Liver (tissue), 9 donors: Measurements from ENCODE around the gene CLEC10A. TPM values are rescaled to one million over a fixed set of nuclear protein-coding genes. Genes with fewer than 3 reads are reported as not detected.

Source experiments
- DNase-seq: peaks from one replicate; pipeline ENCODE4 v3.0.0-alpha.2; 2017; ENCODE audit warnings: low spot score
- H3K27ac ChIP-seq, 2 donors: one replicate each; pipeline ENCODE4 v1.7.0; 2013; ENCODE audit warnings: inconsistent platforms in 2 of 2, low read length in 2 of 2, control low read depth in 1 of 2, low read depth in 1 of 2, mild to moderate bottlenecking in 1 of 2
- H3K27me3 ChIP-seq, 4 donors: one replicate each; pipeline versions ENCODE4 v1.6.1 to v1.7.0; 2013; ENCODE audit warnings: low read length in 3 of 4, inconsistent platforms in 1 of 4, mild to moderate bottlenecking in 1 of 4, moderate library complexity in 1 of 4; ENCODE audit not compliant: control insufficient read depth in 4 of 4, insufficient read depth in 4 of 4
- H3K36me3 ChIP-seq, 4 donors: one replicate each; pipeline versions ENCODE4 v1.6.1 to v1.7.0; 2013; ENCODE audit warnings: low read length in 3 of 4, mild to moderate bottlenecking in 3 of 4, low read depth in 1 of 4, moderate library complexity in 1 of 4; ENCODE audit not compliant: control insufficient read depth in 4 of 4, insufficient read depth in 3 of 4
- H3K4me1 ChIP-seq, 4 donors: one replicate each; pipeline versions ENCODE4 v1.6.1 to v1.7.0; 2013; ENCODE audit warnings: low read length in 3 of 4, mild to moderate bottlenecking in 3 of 4, moderate library complexity in 1 of 4; ENCODE audit not compliant: control insufficient read depth in 4 of 4, insufficient read depth in 4 of 4
- H3K4me3 ChIP-seq, 3 donors: one replicate each; pipeline versions ENCODE4 v1.6.1 to v1.7.0; 2013; ENCODE audit warnings: low read length in 3 of 3, control low read depth in 1 of 3, low read depth in 1 of 3, mild to moderate bottlenecking in 1 of 3
- H3K9ac ChIP-seq, 2 donors: one replicate each; pipeline ENCODE4 v1.7.0; 2013; ENCODE audit warnings: low read length in 2 of 2, mild to moderate bottlenecking in 2 of 2, moderate library complexity in 2 of 2, control low read depth in 1 of 2, low read depth in 1 of 2
- H3K9me3 ChIP-seq, 4 donors: one replicate each; pipeline versions ENCODE4 v1.6.1 to v1.7.0; 2013; ENCODE audit warnings: low read length in 3 of 4; ENCODE audit not compliant: control insufficient read depth in 4 of 4
- CTCF ChIP-seq: fragments of 150-350 bp; IDR thresholded peaks from 2 replicates; pipeline ENCODE4 v1.5.1; 2017; ENCODE audit warnings: improper control_type of control experiment, low read depth, low read length; ENCODE audit not compliant: missing input control
- EGR1 ChIP-seq, 2 donors: IDR thresholded peaks; 2 replicates each; pipeline ENCODE4 v1.6.1; 2016 to 2018; ENCODE audit warnings: antibody characterized with exemption in 2 of 2, low read depth in 2 of 2
- FOXA2 ChIP-seq: IDR thresholded peaks from 2 replicates; pipeline ENCODE4 v1.6.1; 2016; ENCODE audit warnings: antibody characterized with exemption
- HNF4G ChIP-seq: IDR thresholded peaks from 2 replicates; pipeline ENCODE4 v1.6.1; 2016; ENCODE audit warnings: antibody characterized with exemption
- JUND ChIP-seq, 2 donors: IDR thresholded peaks; 2 replicates each; pipeline ENCODE4 v1.6.1; 2016; ENCODE audit warnings: antibody characterized with exemption in 2 of 2
- NR2F2 ChIP-seq: IDR thresholded peaks from 2 replicates; pipeline ENCODE4 v1.6.1; 2016; ENCODE audit warnings: antibody characterized with exemption
- RAD21 ChIP-seq, 2 donors: IDR thresholded peaks; 2 replicates each; pipeline ENCODE4 v1.6.1; 2016; ENCODE audit warnings: antibody characterized with exemption in 2 of 2, mild to moderate bottlenecking in 2 of 2
- REST ChIP-seq: IDR thresholded peaks from 2 replicates; pipeline ENCODE4 v1.6.1; 2016; ENCODE audit warnings: antibody characterized with exemption, mild to moderate bottlenecking
- SP1 ChIP-seq: IDR thresholded peaks from 2 replicates; pipeline ENCODE4 v1.6.1; 2018; ENCODE audit warnings: antibody characterized with exemption, mild to moderate bottlenecking
- TAF1 ChIP-seq: conservative IDR thresholded peaks from 2 replicates; pipeline ENCODE4 v1.6.1; 2016; ENCODE audit warnings: antibody characterized with exemption, mild to moderate bottlenecking
- WGBS: extraction: QIAGEN DNeasy Blood & Tissue Kit; methylation state at CpG from one replicate; pipeline ENCODE4 v1.1.7; 2013; 5-methylcytosine and 5-hydroxymethylcytosine counted together
- polyA plus RNA-seq, 2 donors: library from polyadenylated mRNA; stranded (reverse) in 1 of 2; unstranded in 1 of 2; fragments of 200-250 nt in 1 of 2; fragments of >200 nt in 1 of 2; fragmentation: Nextera tagmentation in 1 of 2; extraction: Ambion mirVana in 1 of 2; gene quantifications; one replicate each; pipeline versions ENCODE4 v1.2.1 to v1.2.3, GENCODE V29; 2013 to 2015
- total RNA-seq, 2 donors: library from RNA; depleted of rRNA; stranded (reverse); fragments of >200 nt; gene quantifications; one replicate each; pipeline ENCODE4 v1.2.3, GENCODE V29; 2014
- donor health status: healthy.
- donor health status: healthy.
- donor health status: healthy.
- donor health status: healthy.
- donor health status: healthy.

CLEC10A gene
- total and polyA plus RNA-seq, 4 donors, result 1.4 to 4.0 (median 3.4) TPM

- no peak for DNase-seq
- Histone ChIP-seq H3K27me3 (no peaks in the 10 kb centered on the region), H3K4me3 (no peak overlapping the region), H3K9ac (no peak overlapping the region), H3K27ac (no peak overlapping the region), H3K9me3 (no peaks in the 10 kb centered on the region), H3K4me1 (peaks cover 0 to 11% (median 1%) of the 10 kb centered on the region in 4 donors), H3K36me3 (no peaks in the 10 kb centered on the region)
- 79% methylated on average over 6 of the region's 6 CpGs for WGBS
- TF ChIP-seq CTCF (no peak), JUND (IDR thresholded peaks at IDR 0.05) (no peak), REST (no peak), SP1 (no peak), EGR1 (IDR thresholded peaks at IDR 0.05; ENCODE audit: low read depth in 2 of 2) (no peak), NR2F2 (no peak), RAD21 (IDR thresholded peaks at IDR 0.05) (no peak), FOXA2 (no peak), HNF4G (no peak)
Observed at GRCh38 chr17:7063518-7064094, 16.4 kb downstream of the CLEC10A start.

GRCh38 chr17:7060165-7060891 is 19.7 kb downstream of the CLEC10A start:
- no peaks in the 10 kb centered on the region for H3K4me1 ChIP-seq
- DNase-seq, result no peak
- H3K27ac ChIP-seq, result no peak overlapping the region
- H3K4me3 ChIP-seq, result no peak overlapping the region
- H3K9ac ChIP-seq, result no peak overlapping the region
- TF ChIP-seq EGR1 (IDR thresholded peaks at IDR 0.05; ENCODE audit: low read depth in 2 of 2), result no peak
- TF ChIP-seq NR2F2, result no peak
- no peak for TF ChIP-seq TAF1
- TF ChIP-seq REST, result no peak
- no peaks in the 10 kb centered on the region for H3K27me3 ChIP-seq
- WGBS, result 66% methylated on average over 6 of the region's 6 CpGs
- H3K9me3 ChIP-seq, result no peaks in the 10 kb centered on the region
- no peaks in the 10 kb centered on the region for H3K36me3 ChIP-seq
